Lung (tissue), 12 donors: ENCODE results near the gene HBM. TPM values are rescaled to one million over a fixed set of nuclear protein-coding genes. Genes with fewer than 3 reads are reported as not detected.
"Not testable (repeated sequence)": the region's sequence is repeated elsewhere in the genome, so short reads cannot be mapped to it uniquely, and the experiment has no call there.

Experiments
- ATAC-seq: fragments of 200-7000 bp; cut with Tn5 transposase; one replicate; pipeline ENCODE4 v1.9.1; 2020; ENCODE audit warnings: moderate number of reproducible peaks; ENCODE audit not compliant: insufficient read depth, low FRiP score
- DNase-seq, 3 donors: peaks; one replicate each; pipeline ENCODE4 v3.0.0-alpha.2; 2013 to 2017
- H3K27ac ChIP-seq, 2 donors: one replicate each; pipeline ENCODE4 v1.5.1; 2013; ENCODE audit warnings: mild to moderate bottlenecking in 2 of 2, moderate library complexity in 2 of 2, control low read depth in 1 of 2, inconsistent platforms in 1 of 2, low read depth in 1 of 2, low read length in 1 of 2
- H3K27me3 ChIP-seq, 3 donors: one replicate each; pipeline ENCODE4 v1.5.1; 2013; ENCODE audit warnings: low read length in 2 of 3; ENCODE audit not compliant: control insufficient read depth in 3 of 3, insufficient read depth in 3 of 3
- H3K36me3 ChIP-seq, 4 donors: one replicate each; pipeline ENCODE4 v1.5.1; 2013; ENCODE audit warnings: low read length in 4 of 4, mild to moderate bottlenecking in 1 of 4, moderate library complexity in 1 of 4; ENCODE audit not compliant: control insufficient read depth in 4 of 4, insufficient read depth in 4 of 4
- H3K4me1 ChIP-seq, 5 donors: one replicate each; pipeline ENCODE4 v1.5.1; 2013; ENCODE audit warnings: low read length in 5 of 5, mild to moderate bottlenecking in 2 of 5, moderate library complexity in 1 of 5; ENCODE audit not compliant: control insufficient read depth in 5 of 5, insufficient read depth in 5 of 5
- H3K4me3 ChIP-seq: one replicate; pipeline ENCODE4 v1.5.1; 2013; ENCODE audit warnings: mild to moderate bottlenecking, control low read depth, moderate library complexity
- H3K9ac ChIP-seq, 2 donors: one replicate each; pipeline ENCODE4 v1.5.1; 2013; ENCODE audit warnings: low read length in 2 of 2, control low read depth in 1 of 2; ENCODE audit not compliant: insufficient read depth in 1 of 2
- H3K9me3 ChIP-seq, 4 donors: one replicate each; pipeline ENCODE4 v1.5.1; 2013; ENCODE audit warnings: low read length in 3 of 4, mild to moderate bottlenecking in 1 of 4, moderate library complexity in 1 of 4; ENCODE audit not compliant: control insufficient read depth in 4 of 4, insufficient read depth in 3 of 4
- WGBS, 2 donors: extraction: QIAGEN DNeasy Blood & Tissue Kit; methylation state at CpG; one replicate each; pipeline ENCODE4 v1.1.7; 2013; 5-methylcytosine and 5-hydroxymethylcytosine counted together
- polyA plus RNA-seq, 2 donors: library from polyadenylated mRNA; stranded (reverse); fragments of 200-250 nt; gene quantifications; one replicate each; pipeline ENCODE4 v1.2.1, GENCODE V29; 2013
- total RNA-seq, 2 donors: library from RNA; depleted of rRNA in 1 of 2; stranded (reverse); fragments of >200 nt in 1 of 2; gene quantifications; one replicate each; pipeline ENCODE4 v1.2.1, GENCODE V29; 2014 to 2021
- TF ChIP-seq, protein P1 (sequence below): IDR thresholded peaks from 2 replicates; pipeline ENCODE4 v1.5.1; 2012; ENCODE audit warnings: mild to moderate bottlenecking; ENCODE audit errors: control extremely low read depth, extremely low read depth
- donor health status: control.
- donor health status: control.
- donor health status: Bipolar disorder and iron deficiency.
- donor health status: healthy.
- donor health status: DM: yes; HTN: yes; CAD: no.

Gene HBM
- total and polyA plus RNA-seq, 4 donors, result 0.61 to 45.7 (median 0.73) TPM; not detected in 1

DNA sequence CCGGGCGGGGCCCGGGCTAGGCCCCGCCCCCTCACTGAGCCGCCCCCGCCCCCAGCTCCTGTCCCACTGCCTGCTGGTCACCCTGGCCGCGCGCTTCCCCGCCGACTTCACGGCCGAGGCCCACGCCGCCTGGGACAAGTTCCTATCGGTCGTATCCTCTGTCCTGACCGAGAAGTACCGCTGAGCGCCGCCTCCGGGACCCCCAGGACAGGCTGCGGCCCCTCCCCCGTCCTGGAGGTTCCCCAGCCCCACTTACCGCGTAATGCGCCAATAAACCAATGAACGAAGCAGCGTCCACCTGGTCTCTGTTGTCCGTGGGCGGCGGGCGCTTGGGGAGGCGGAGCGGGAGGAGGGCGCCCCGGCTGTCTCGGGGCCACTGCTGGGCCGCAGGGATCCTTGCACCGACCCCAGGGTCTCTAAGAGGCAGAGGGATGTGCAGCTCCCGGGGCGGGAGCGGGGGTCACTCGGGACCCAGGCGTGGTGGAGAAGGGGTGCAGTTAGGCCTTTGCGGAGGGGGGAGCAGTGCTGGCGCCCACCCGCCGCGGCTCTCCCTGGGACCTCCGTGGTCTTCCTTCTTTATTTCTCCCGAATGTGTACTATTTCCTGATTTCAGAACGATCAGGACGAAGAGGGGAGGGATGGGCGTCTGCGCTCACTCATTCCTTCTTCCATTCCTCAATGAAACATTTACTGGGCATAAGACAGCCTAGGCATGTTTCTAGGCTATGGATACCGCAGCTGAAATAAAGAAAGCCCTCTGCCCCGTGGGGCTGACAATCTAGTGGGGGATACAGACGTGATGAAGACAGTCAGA is 11.4 kb upstream of the HBM start:
- peak; percentile 38 to 55 (median 43) for DNase-seq
- TF ChIP-seq, protein P1, sequence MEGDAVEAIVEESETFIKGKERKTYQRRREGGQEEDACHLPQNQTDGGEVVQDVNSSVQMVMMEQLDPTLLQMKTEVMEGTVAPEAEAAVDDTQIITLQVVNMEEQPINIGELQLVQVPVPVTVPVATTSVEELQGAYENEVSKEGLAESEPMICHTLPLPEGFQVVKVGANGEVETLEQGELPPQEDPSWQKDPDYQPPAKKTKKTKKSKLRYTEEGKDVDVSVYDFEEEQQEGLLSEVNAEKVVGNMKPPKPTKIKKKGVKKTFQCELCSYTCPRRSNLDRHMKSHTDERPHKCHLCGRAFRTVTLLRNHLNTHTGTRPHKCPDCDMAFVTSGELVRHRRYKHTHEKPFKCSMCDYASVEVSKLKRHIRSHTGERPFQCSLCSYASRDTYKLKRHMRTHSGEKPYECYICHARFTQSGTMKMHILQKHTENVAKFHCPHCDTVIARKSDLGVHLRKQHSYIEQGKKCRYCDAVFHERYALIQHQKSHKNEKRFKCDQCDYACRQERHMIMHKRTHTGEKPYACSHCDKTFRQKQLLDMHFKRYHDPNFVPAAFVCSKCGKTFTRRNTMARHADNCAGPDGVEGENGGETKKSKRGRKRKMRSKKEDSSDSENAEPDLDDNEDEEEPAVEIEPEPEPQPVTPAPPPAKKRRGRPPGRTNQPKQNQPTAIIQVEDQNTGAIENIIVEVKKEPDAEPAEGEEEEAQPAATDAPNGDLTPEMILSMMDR, result no peak
- peak overlapping the region; percentile 14 for H3K4me3 ChIP-seq
- peaks cover 0 to 8% (median 0%) of the 10 kb centered on the region in 5 donors for H3K4me1 ChIP-seq
- H3K36me3 ChIP-seq, result no peaks in the 10 kb centered on the region
- no peaks in the 10 kb centered on the region for H3K9me3 ChIP-seq
- ATAC-seq, result peak; percentile 34
- 2 to 3% methylated on average over 47 to 55 of the region's 59 CpGs for WGBS, 2 donors
- H3K9ac ChIP-seq, result no peak overlapping the region
- H3K27me3 ChIP-seq, result peaks cover 0 to 32% (median 27%) of the 10 kb centered on the region in 3 donors
- no peak overlapping the region for H3K27ac ChIP-seq

DNA sequence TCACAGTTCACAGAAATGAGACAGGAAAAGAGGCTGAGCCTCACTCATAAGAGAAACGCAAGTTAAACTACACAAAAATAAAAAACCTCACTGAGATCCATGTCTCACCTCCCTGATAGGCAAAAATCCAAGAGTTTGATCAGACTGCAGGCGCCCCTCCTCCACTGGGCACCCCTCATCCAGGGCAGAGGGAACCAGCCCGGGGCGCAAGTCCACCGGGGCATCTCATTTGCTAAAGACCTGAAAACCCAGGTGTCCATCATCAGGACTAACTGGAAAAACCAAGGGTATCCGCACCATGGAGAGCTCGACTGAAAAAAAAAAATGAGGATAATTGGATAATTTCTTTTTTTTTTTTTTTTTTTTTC is 10.8 kb upstream of the HBM start:
- TF ChIP-seq, protein P1, result no peak
- Histone ChIP-seq H3K9ac (no peak overlapping the region), H3K27me3 (peaks cover 0 to 32% (median 28%) of the 10 kb centered on the region in 3 donors), H3K36me3 (no peaks in the 10 kb centered on the region), H3K9me3 (no peaks in the 10 kb centered on the region), H3K4me3 (no peak overlapping the region), H3K27ac (no peak overlapping the region), H3K4me1 (peaks cover 0 to 8% (median 0%) of the 10 kb centered on the region in 5 donors)
- DNase-seq (no peak), ATAC-seq (no peak)
- WGBS, 2 donors, result 63 to 71% methylated on average over 7 of the region's 7 CpGs

DNA sequence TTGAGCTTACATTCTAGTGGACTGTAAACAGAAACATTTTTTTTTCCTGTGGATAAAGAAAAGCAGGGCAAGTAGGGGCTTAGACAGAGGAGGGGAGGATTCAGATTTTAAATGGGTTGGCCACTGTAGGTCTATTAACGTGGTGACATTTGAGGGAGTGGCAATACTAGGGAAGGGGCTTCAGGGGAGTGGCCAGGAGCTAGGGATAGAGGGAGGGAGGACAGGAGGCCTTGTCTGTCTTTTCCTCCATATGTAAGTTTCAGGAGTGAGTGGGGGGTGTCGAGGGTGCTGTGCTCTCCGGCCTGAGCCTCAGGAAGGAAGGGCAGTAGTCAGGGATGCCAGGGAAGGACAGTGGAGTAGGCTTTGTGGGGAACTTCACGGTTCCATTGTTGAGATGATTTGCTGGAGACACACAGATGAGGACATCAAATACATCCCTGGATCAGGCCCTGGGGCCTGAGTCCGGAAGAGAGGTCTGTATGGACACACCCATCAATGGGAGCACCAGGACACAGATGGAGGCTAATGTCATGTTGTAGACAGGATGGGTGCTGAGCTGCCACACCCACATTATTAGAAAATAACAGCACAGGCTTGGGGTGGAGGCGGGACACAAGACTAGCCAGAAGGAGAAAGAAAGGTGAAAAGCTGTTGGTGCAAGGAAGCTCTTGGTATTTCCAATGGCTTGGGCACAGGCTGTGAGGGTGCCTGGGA is 6.5 kb upstream of the HBM start:
- H3K4me1 ChIP-seq, result peaks cover 0 to 8% (median 0%) of the 10 kb centered on the region in 5 donors
- TF ChIP-seq, protein P1, result no peak
- ATAC-seq, result no peak
- no peak overlapping the region for H3K27ac ChIP-seq
- no peak overlapping the region for H3K4me3 ChIP-seq
- WGBS, 2 donors, result 45 to 56% methylated on average over 6 of the region's 6 CpGs
- H3K9ac ChIP-seq, result no peak overlapping the region
- no peak for DNase-seq
- H3K9me3 ChIP-seq, result no peaks in the 10 kb centered on the region
- no peaks in the 10 kb centered on the region for H3K36me3 ChIP-seq
- peaks cover 0 to 45% (median 32%) of the 10 kb centered on the region in 3 donors for H3K27me3 ChIP-seq

DNA sequence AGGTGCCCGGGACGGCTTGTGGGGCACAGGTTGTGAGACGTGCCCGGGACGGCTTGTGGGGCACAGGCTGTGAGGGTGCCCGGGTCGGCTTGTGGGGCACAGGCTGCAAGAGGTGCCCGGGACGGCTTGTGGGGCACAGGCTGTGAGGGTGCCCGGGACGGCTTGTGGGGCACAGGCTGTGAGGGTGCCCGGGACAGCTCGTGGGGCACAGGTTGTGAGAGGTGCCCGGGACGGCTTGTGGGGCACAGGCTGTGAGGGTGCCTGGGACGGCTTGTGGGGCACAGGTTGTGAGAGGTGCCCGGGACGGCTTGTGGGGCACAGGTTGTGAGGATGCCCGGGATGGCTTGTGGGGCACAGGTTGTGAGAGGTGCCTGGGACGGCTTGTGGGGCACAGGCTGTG is 5.5 kb upstream of the HBM start:
- not testable (repeated sequence) for H3K36me3 ChIP-seq, ATAC-seq, H3K27ac ChIP-seq, H3K4me1 ChIP-seq, DNase-seq, H3K4me3 ChIP-seq, H3K9me3 ChIP-seq, H3K9ac ChIP-seq
- WGBS, 2 donors, result 71% methylated on average over 16 to 20 of the region's 20 CpGs
- peaks cover 0 to 41% (median 27%) of the 10 kb centered on the region in 3 donors for H3K27me3 ChIP-seq
